ENCODE results near the gene CDK16. TPM values are rescaled to one million over a fixed set of nuclear protein-coding genes. Genes with fewer than 3 reads are reported as not detected.

CDK16 gene
- total and polyA plus RNA-seq, 8 donors = 31.2 to 156 (median 47.4) TPM

GRCh38 chrX:47181301-47181700, 37.2 kb upstream of the CDK16 start:
- intact Hi-C loops (cut with DNase I; ENCODE audit: low total_unique reads) = no loop called here

GRCh38 chrX:47182106-47182700, 36.3 kb upstream of the CDK16 start:
- WGBS, 5 donors = 79 to 93% (median 88%) methylated on average over 8 to 9 of the region's 9 CpGs
- no peaks in the 10 kb centered on the region for H3K9me3 ChIP-seq
- TF ChIP-seq CTCF (IDR thresholded peaks at IDR 0.05) = no peak
- no peak for TF ChIP-seq EP300 (IDR thresholded peaks at IDR 0.05)
- no peak for TF ChIP-seq POLR2AphosphoS5 (IDR thresholded peaks at IDR 0.05)
- no peak for TF ChIP-seq POLR2A (IDR thresholded peaks at IDR 0.05)
- no peaks in the 10 kb centered on the region for H3K4me1 ChIP-seq
- no peak for DNase-seq
- H3K36me3 ChIP-seq = peaks cover 54 to 100% (median 99%) of the 10 kb centered on the region in 4 donors
- H3K4me3 ChIP-seq = no peak overlapping the region
- no peak overlapping the region for H3K27ac ChIP-seq
- peaks cover 0 to 29% (median 0%) of the 10 kb centered on the region in 3 donors for H3K27me3 ChIP-seq
- intact Hi-C loops (cut with DNase I; ENCODE audit: low total_unique reads) = no loop called here

More at GRCh38 chrX:47181301-47181700, 37.2 kb upstream of the CDK16 start:
- TF ChIP-seq POLR2AphosphoS5 (IDR thresholded peaks at IDR 0.05) = no peak
- no peak for TF ChIP-seq POLR2A (IDR thresholded peaks at IDR 0.05)
- no peak for TF ChIP-seq CTCF (IDR thresholded peaks at IDR 0.05)
- no peak for TF ChIP-seq EP300 (IDR thresholded peaks at IDR 0.05)
- Histone ChIP-seq H3K9me3 (no peaks in the 10 kb centered on the region), H3K27me3 (peaks cover 0 to 20% (median 0%) of the 10 kb centered on the region in 3 donors), H3K36me3 (peaks cover 54 to 100% (median 99%) of the 10 kb centered on the region in 4 donors), H3K4me3 (no peak overlapping the region), H3K4me1 (no peaks in the 10 kb centered on the region), H3K27ac (no peak overlapping the region)
- WGBS, 5 donors = 93 to 100% (median 94%) methylated on average over 3 to 10 of the region's 10 CpGs
- no peak for DNase-seq

- no peak overlapping the region for H3K4me3 ChIP-seq
Measured at GRCh38 chrX:47184486-47184885, 34.0 kb upstream of the CDK16 start.

GRCh38 chrX:47185241-47185640, 33.2 kb upstream of the CDK16 start:
- Histone ChIP-seq H3K27ac (no peak overlapping the region), H3K27me3 (peaks cover 0 to 24% (median 0%) of the 10 kb centered on the region in 3 donors), H3K36me3 (peaks cover 33 to 76% (median 70%) of the 10 kb centered on the region in 4 donors), H3K9me3 (no peaks in the 10 kb centered on the region), H3K4me1 (peaks cover 0 to 2% (median under 1%) of the 10 kb centered on the region in 4 donors), H3K4me3 (no peak overlapping the region)
- no peak for TF ChIP-seq POLR2AphosphoS5 (IDR thresholded peaks at IDR 0.05)
- no peak for TF ChIP-seq EP300 (IDR thresholded peaks at IDR 0.05)
- TF ChIP-seq POLR2A (IDR thresholded peaks at IDR 0.05) = no peak
- no peak for TF ChIP-seq CTCF (IDR thresholded peaks at IDR 0.05)
- intact Hi-C loops (cut with DNase I; ENCODE audit: low total_unique reads) = no loop called here
- DNase-seq = no peak
- WGBS, 5 donors = 88 to 96% (median 92%) methylated on average over 5 to 17 of the region's 17 CpGs

More at GRCh38 chrX:47184486-47184885, 34.0 kb upstream of the CDK16 start:
- Histone ChIP-seq H3K27me3 (peaks cover 0 to 24% (median 0%) of the 10 kb centered on the region in 3 donors), H3K36me3 (peaks cover 40 to 84% (median 78%) of the 10 kb centered on the region in 4 donors), H3K4me1 (no peaks in the 10 kb centered on the region), H3K27ac (no peak overlapping the region), H3K9me3 (no peaks in the 10 kb centered on the region)
- intact Hi-C loops (cut with DNase I; ENCODE audit: low total_unique reads) = no loop called here
- 80 to 93% (median 89%) methylated on average over 1 to 4 of the region's 4 CpGs for WGBS, 5 donors
- TF ChIP-seq POLR2A (IDR thresholded peaks at IDR 0.05) (no peak), CTCF (IDR thresholded peaks at IDR 0.05) (no peak), EP300 (IDR thresholded peaks at IDR 0.05) (no peak), POLR2AphosphoS5 (IDR thresholded peaks at IDR 0.05) (no peak)
- no peak for DNase-seq

Measured in stomach (tissue), 9 donors.